MG63 (cell line): Measurements from ENCODE around the gene KAT6B. TPM values are rescaled to one million over a fixed set of nuclear protein-coding genes. Genes with fewer than 3 reads are reported as not detected.

Source experiments
- DNase-seq: peaks from one replicate; pipeline ENCODE4 v3.0.0-alpha.2; 2020
- H3K27me3 ChIP-seq: fragments of 250-450 bp; sonication (Bioruptor Pico); 2 replicates; pipeline ENCODE4 v1.5.1; 2020; ENCODE audit warnings: mild to moderate bottlenecking, moderate library complexity
- H3K36me3 ChIP-seq: fragments of 250-450 bp; sonication (Bioruptor Pico); 2 replicates; pipeline ENCODE4 v1.5.1; 2020; ENCODE audit warnings: mild to moderate bottlenecking, moderate library complexity
- H3K4me3 ChIP-seq: fragments of 250-450 bp; sonication (Bioruptor Pico); 2 replicates; pipeline ENCODE4 v1.5.1; 2020; ENCODE audit warnings: mild to moderate bottlenecking, moderate library complexity
- H3K9me3 ChIP-seq: fragments of 250-450 bp; sonication (Bioruptor Pico); 2 replicates; pipeline ENCODE4 v1.5.1; 2020; ENCODE audit warnings: mild to moderate bottlenecking, moderate library complexity
- total RNA-seq: library from RNA; depleted of rRNA; stranded (reverse); fragments of >200 nt; shearing (Covaris generic); gene quantifications from 2 replicates; pipeline ENCODE4 v1.2.3, GENCODE V29; 2014; ENCODE audit warnings: low replicate concordance

KAT6B gene
- total RNA-seq, 1 experiment from 2014 or later = 6.7 TPM

GRCh38 chr10:74968667-74969061, 142.3 kb downstream of the KAT6B start:
- no peak for DNase-seq
- H3K9me3 ChIP-seq = no peaks in the 10 kb centered on the region
- H3K36me3 ChIP-seq = no peaks in the 10 kb centered on the region
- no peak overlapping the region for H3K4me3 ChIP-seq
- no peaks in the 10 kb centered on the region for H3K27me3 ChIP-seq

GRCh38 chr10:74969093-74969492, 142.7 kb downstream of the KAT6B start:
- Histone ChIP-seq H3K27me3 (no peaks in the 10 kb centered on the region), H3K36me3 (no peaks in the 10 kb centered on the region), H3K4me3 (no peak overlapping the region), H3K9me3 (no peaks in the 10 kb centered on the region)
- DNase-seq = no peak

- Histone ChIP-seq H3K4me3 (no peak overlapping the region), H3K9me3 (no peaks in the 10 kb centered on the region), H3K36me3 (no peaks in the 10 kb centered on the region), H3K27me3 (no peaks in the 10 kb centered on the region)
- DNase-seq = no peak
These were observed 143.1 kb downstream of the KAT6B start for GRCh38 chr10:74969530-74969929.

- Histone ChIP-seq H3K4me3 (no peak overlapping the region), H3K27me3 (no peaks in the 10 kb centered on the region), H3K9me3 (no peaks in the 10 kb centered on the region), H3K36me3 (peaks cover under 1% of the 10 kb centered on the region; the same call in 1 of the 2 replicates)
- no peak for DNase-seq
These were observed 147.5 kb downstream of the KAT6B start for GRCh38 chr10:74973741-74974392.

- DNase-seq = no peak
- Histone ChIP-seq H3K4me3 (no peak overlapping the region), H3K36me3 (peaks cover 4% of the 10 kb centered on the region; the same call in 1 of the 2 replicates), H3K27me3 (no peaks in the 10 kb centered on the region), H3K9me3 (no peaks in the 10 kb centered on the region)
These were observed 149.4 kb downstream of the KAT6B start for GRCh38 chr10:74975758-74976157.

- no peaks in the 10 kb centered on the region for H3K9me3 ChIP-seq
- DNase-seq = no peak
These were observed 150.2 kb downstream of the KAT6B start for GRCh38 chr10:74976565-74976964.

GRCh38 chr10:74977072-74977471, 150.7 kb downstream of the KAT6B start:
- no peaks in the 10 kb centered on the region for H3K27me3 ChIP-seq
- peaks cover 6% of the 10 kb centered on the region; the same call in 1 of the 2 replicates for H3K36me3 ChIP-seq
- H3K4me3 ChIP-seq = no peak overlapping the region
- no peaks in the 10 kb centered on the region for H3K9me3 ChIP-seq
- no peak for DNase-seq

More at GRCh38 chr10:74976565-74976964, 150.2 kb downstream of the KAT6B start:
- Histone ChIP-seq H3K27me3 (no peaks in the 10 kb centered on the region), H3K36me3 (peaks cover 4% of the 10 kb centered on the region; the same call in 1 of the 2 replicates), H3K4me3 (no peak overlapping the region)

GRCh38 chr10:74977913-74978847, 151.8 kb downstream of the KAT6B start:
- no peak for DNase-seq
- Histone ChIP-seq H3K36me3 (peaks cover 14% of the 10 kb centered on the region), H3K27me3 (no peaks in the 10 kb centered on the region), H3K9me3 (no peaks in the 10 kb centered on the region), H3K4me3 (no peak overlapping the region)

GRCh38 chr10:74981831-74982633, 155.6 kb downstream of the KAT6B start:
- DNase-seq = no peak
- H3K36me3 ChIP-seq = peaks cover 19% of the 10 kb centered on the region

GRCh38 chr10:74982634-74982982, 156.2 kb downstream of the KAT6B start:
- H3K9me3 ChIP-seq = no peaks in the 10 kb centered on the region
- no peak for DNase-seq
- H3K27me3 ChIP-seq = no peaks in the 10 kb centered on the region
- H3K36me3 ChIP-seq = peaks cover 19% of the 10 kb centered on the region
- no peak overlapping the region for H3K4me3 ChIP-seq

More at GRCh38 chr10:74981831-74982633, 155.6 kb downstream of the KAT6B start:
- Histone ChIP-seq H3K4me3 (no peak overlapping the region), H3K27me3 (no peaks in the 10 kb centered on the region), H3K9me3 (no peaks in the 10 kb centered on the region)

- no peak for DNase-seq
- Histone ChIP-seq H3K27me3 (no peaks in the 10 kb centered on the region), H3K4me3 (no peak overlapping the region), H3K36me3 (peaks cover 19% of the 10 kb centered on the region), H3K9me3 (no peaks in the 10 kb centered on the region)
These were observed 157.0 kb downstream of the KAT6B start for GRCh38 chr10:74983383-74983782.

- H3K36me3 ChIP-seq = peaks cover 15% of the 10 kb centered on the region
- H3K4me3 ChIP-seq = no peak overlapping the region
- H3K27me3 ChIP-seq = no peaks in the 10 kb centered on the region
- no peak for DNase-seq
- no peaks in the 10 kb centered on the region for H3K9me3 ChIP-seq
These were observed 161.1 kb downstream of the KAT6B start for GRCh38 chr10:74987339-74988053.

- H3K4me3 ChIP-seq = no peak overlapping the region
- DNase-seq = no peak
These were observed 161.8 kb downstream of the KAT6B start for GRCh38 chr10:74988054-74988775.

GRCh38 chr10:74988832-74989561, 162.6 kb downstream of the KAT6B start:
- Histone ChIP-seq H3K27me3 (no peaks in the 10 kb centered on the region), H3K36me3 (peaks cover 14% of the 10 kb centered on the region), H3K9me3 (no peaks in the 10 kb centered on the region), H3K4me3 (no peak overlapping the region)
- DNase-seq = no peak

More at GRCh38 chr10:74988054-74988775, 161.8 kb downstream of the KAT6B start:
- H3K9me3 ChIP-seq = no peaks in the 10 kb centered on the region
- peaks cover 13% of the 10 kb centered on the region for H3K36me3 ChIP-seq
- H3K27me3 ChIP-seq = no peaks in the 10 kb centered on the region

- no peaks in the 10 kb centered on the region for H3K9me3 ChIP-seq
- DNase-seq = no peak
- H3K27me3 ChIP-seq = no peaks in the 10 kb centered on the region
- no peak overlapping the region for H3K4me3 ChIP-seq
- H3K36me3 ChIP-seq = peaks cover 14% of the 10 kb centered on the region
These were observed 165.0 kb downstream of the KAT6B start for GRCh38 chr10:74991435-74991834.
